GM23338 (cell line): ENCODE results near the gene XRCC4. TPM values are rescaled to one million over a fixed set of nuclear protein-coding genes. Genes with fewer than 3 reads are reported as not detected.

Source experiments
- ATAC-seq: fragments of 200-7000 bp; cut with Tn5 transposase; 3 replicates; pipeline ENCODE4 v1.9.1; 2020
- DNase-seq: peaks from one replicate; pipeline ENCODE4 v3.0.0-alpha.2; 2015; ENCODE audit warnings: low spot score
- H2AFZ ChIP-seq: fragments of 200-600 bp; sonication (generic); 2 replicates; pipeline ENCODE4 v1.8.0; 2016; ENCODE audit warnings: antibody characterized with exemption, mild to moderate bottlenecking, moderate library complexity
- H3F3A ChIP-seq: fragments of 200-600 bp; sonication (generic); replicated peaks from 2 replicates; pipeline ENCODE4 v1.8.0; 2017; ENCODE audit warnings: antibody characterized with exemption, mixed run types, low read depth
- H3K27ac ChIP-seq: fragments of 200-600 bp; sonication (generic); 2 replicates; pipeline ENCODE4 v1.6.1; 2016; ENCODE audit warnings: low read depth
- H3K27me3 ChIP-seq: fragments of 200-600 bp; sonication (generic); 2 replicates; pipeline ENCODE4 v1.8.0; 2016; ENCODE audit warnings: mild to moderate bottlenecking, mixed run types, moderate library complexity; ENCODE audit not compliant: insufficient read depth
- H3K36me3 ChIP-seq: fragments of 200-600 bp; sonication (generic); 2 replicates; pipeline ENCODE4 v1.8.0; 2016; ENCODE audit warnings: mild to moderate bottlenecking; ENCODE audit not compliant: insufficient read depth
- H3K4me1 ChIP-seq: fragments of 200-600 bp; sonication (generic); 2 replicates; pipeline ENCODE4 v1.8.0; 2016; ENCODE audit warnings: mild to moderate bottlenecking, moderate library complexity; ENCODE audit not compliant: insufficient read depth
- H3K4me2 ChIP-seq: fragments of 200-600 bp; sonication (generic); 2 replicates; pipeline ENCODE4 v1.7.1; 2017; ENCODE audit warnings: mixed run types
- H3K4me3 ChIP-seq: fragments of 200-600 bp; sonication (generic); 2 replicates; pipeline ENCODE4 v1.6.1; 2016; ENCODE audit warnings: mixed run types
- H3K79me2 ChIP-seq: fragments of 200-600 bp; sonication (generic); replicated peaks from 2 replicates; pipeline ENCODE4 v1.8.0; 2017; ENCODE audit warnings: mild to moderate bottlenecking; ENCODE audit not compliant: insufficient read depth
- H3K9me2 ChIP-seq: fragments of 200-600 bp; sonication (generic); 2 replicates; pipeline ENCODE4 v1.8.0; 2017; ENCODE audit not compliant: insufficient read depth
- H4K20me1 ChIP-seq: fragments of 200-600 bp; sonication (generic); replicated peaks from 2 replicates; pipeline ENCODE4 v1.8.0; 2017; ENCODE audit warnings: mild to moderate bottlenecking; ENCODE audit not compliant: insufficient read depth
- H3K27ac Mint-ChIP-seq: 2 replicates; pipeline ENCODE4 v1.8.0; 2020; ENCODE audit warnings: inconsistent platforms, mild to moderate bottlenecking, moderate library complexity, mixed read lengths
- H3K27me3 Mint-ChIP-seq: 3 replicates; pipeline ENCODE4 v1.8.0; 2022; ENCODE audit warnings: low read depth, mild to moderate bottlenecking, moderate library complexity, mixed read lengths, inconsistent platforms; ENCODE audit not compliant: insufficient read depth, poor library complexity
- H3K36me3 Mint-ChIP-seq: 3 replicates; pipeline ENCODE4 v1.8.0; 2021; ENCODE audit warnings: low read depth, mild to moderate bottlenecking, inconsistent platforms, moderate library complexity, mixed read lengths
- H3K4me1 Mint-ChIP-seq: 3 replicates; pipeline ENCODE4 v1.8.0; 2020; ENCODE audit warnings: mild to moderate bottlenecking, inconsistent platforms, mixed read lengths
- H3K4me3 Mint-ChIP-seq: 3 replicates; pipeline ENCODE4 v1.8.0; 2021; ENCODE audit warnings: moderate library complexity, mild to moderate bottlenecking, inconsistent platforms, mixed read lengths
- H3K9me3 Mint-ChIP-seq: 3 replicates; pipeline ENCODE4 v1.8.0; 2020; ENCODE audit warnings: moderate library complexity, mild to moderate bottlenecking, inconsistent platforms, mixed read lengths
- CREB1 ChIP-seq: fragments of 250-450 bp; sonication (Bioruptor Pico); IDR thresholded peaks from 2 replicates; pipeline ENCODE4 v1.5.0; 2020; ENCODE audit warnings: low read depth, mild to moderate bottlenecking, moderate library complexity
- ETS1 ChIP-seq: IDR thresholded peaks from 2 replicates; pipeline ENCODE4 v1.6.1; 2016; ENCODE audit warnings: antibody characterized with exemption
- JUNB ChIP-seq: IDR thresholded peaks from one replicate; pipeline ENCODE4 v1.6.1; 2016; ENCODE audit warnings: antibody characterized with exemption; ENCODE audit not compliant: unreplicated experiment
- NANOG ChIP-seq: IDR thresholded peaks from 2 replicates; pipeline ENCODE4 v1.6.1; 2016; ENCODE audit warnings: antibody characterized with exemption, borderline replicate concordance
- POLR2AphosphoS5 ChIP-seq: IDR thresholded peaks from 2 replicates; pipeline ENCODE4 v1.6.1; 2016; ENCODE audit warnings: antibody characterized with exemption, low read depth
- REST ChIP-seq: IDR thresholded peaks from one replicate; pipeline ENCODE4 v1.6.1; 2018; ENCODE audit warnings: antibody characterized with exemption; ENCODE audit not compliant: unreplicated experiment
- STAT1 ChIP-seq: IDR thresholded peaks from one replicate; pipeline ENCODE4 v1.6.1; 2016; ENCODE audit warnings: antibody characterized with exemption; ENCODE audit not compliant: unreplicated experiment
- ZNF114 ChIP-seq: fragments of 250-450 bp; sonication (Bioruptor Pico); IDR thresholded peaks from 2 replicates; pipeline ENCODE4 v1.5.0; 2020; ENCODE audit warnings: mild to moderate bottlenecking, moderate library complexity
- ZNF331 ChIP-seq: fragments of 250-450 bp; sonication (Bioruptor Pico); IDR thresholded peaks from 2 replicates; pipeline ENCODE4 v1.5.0; 2020; ENCODE audit warnings: low read depth, mild to moderate bottlenecking, moderate library complexity
- ZNF462 ChIP-seq: fragments of 250-450 bp; sonication (Bioruptor Pico); IDR thresholded peaks from 2 replicates; pipeline ENCODE4 v1.5.0; 2020; ENCODE audit warnings: mild to moderate bottlenecking, moderate library complexity
- polyA plus RNA-seq: library from polyadenylated mRNA; unstranded; fragments of >200 nt; fragmentation: Nextera tagmentation; extraction: Ambion mirVana; gene quantifications from 2 replicates; pipeline ENCODE4 v1.2.1, GENCODE V29; 2016
- total RNA-seq: library from RNA; depleted of rRNA; stranded (reverse); fragments of >200 nt; shearing (Covaris generic); gene quantifications from 2 replicates; pipeline ENCODE4 v1.2.3, GENCODE V29; 2014

The XRCC4 gene
- total and polyA plus RNA-seq, 2 experiments from 2014 or later, result 11.5 to 22.4 TPM

GRCh38 chr5:83255268-83255667 is 177.9 kb downstream of the XRCC4 start:
- Histone ChIP-seq H3K4me1 (peaks cover 3% of the 10 kb centered on the region; the same call in 1 of the 2 replicates), H3K27me3 (no peaks in the 10 kb centered on the region), H2AFZ (no peak overlapping the region), H3K4me3 (no peak overlapping the region), H3K36me3 (no peaks in the 10 kb centered on the region), H3F3A (no peaks in the 10 kb centered on the region), H3K27ac (no peak overlapping the region), H4K20me1 (no peaks in the 10 kb centered on the region), H3K79me2 (no peaks in the 10 kb centered on the region), H3K9me2 (no peaks in the 10 kb centered on the region), H3K4me2 (no peak overlapping the region)
- TF ChIP-seq CREB1, result no peak
- no peak for TF ChIP-seq STAT1
- TF ChIP-seq ZNF114 (CRISPR knock-in tag), result no peak
- no peak for TF ChIP-seq NANOG
- TF ChIP-seq POLR2AphosphoS5, result no peak
- TF ChIP-seq ZNF331 (CRISPR knock-in tag), result no peak
- no peak for TF ChIP-seq ETS1
- no peak for TF ChIP-seq REST
- no peak for TF ChIP-seq JUNB
- DNase-seq (no peak), ATAC-seq (no peak)
- Mint-ChIP-seq H3K9me3 (no peaks in the 10 kb centered on the region), H3K4me1 (peaks cover 8% of the 10 kb centered on the region), H3K27ac (no peak overlapping the region), H3K27me3 (no peaks in the 10 kb centered on the region), H3K4me3 (no peak overlapping the region), H3K36me3 (no peaks in the 10 kb centered on the region; the same call in 2 of the 3 replicates)

GRCh38 chr5:83256091-83256780 is 178.9 kb downstream of the XRCC4 start:
- H3K36me3 Mint-ChIP-seq, result no peaks in the 10 kb centered on the region; the same call in 2 of the 3 replicates
- no peak overlapping the region for H3K4me3 ChIP-seq
- no peak overlapping the region for H3K4me3 Mint-ChIP-seq
- H3K4me2 ChIP-seq, result no peak overlapping the region
- H3K4me1 ChIP-seq, result peaks cover 3% of the 10 kb centered on the region; the same call in 1 of the 2 replicates
- H2AFZ ChIP-seq, result no peak overlapping the region
- no peak overlapping the region for H3K27ac ChIP-seq
- H3K9me2 ChIP-seq, result no peaks in the 10 kb centered on the region
- no peak for TF ChIP-seq ZNF462 (CRISPR knock-in tag)
- no peak for TF ChIP-seq ZNF331 (CRISPR knock-in tag)
- TF ChIP-seq NANOG, result 0 out of 2 replicates have a peak, but pooled peaks have one; percentile 19
- H3F3A ChIP-seq, result no peaks in the 10 kb centered on the region
- no peak overlapping the region for H3K27ac Mint-ChIP-seq
- no peaks in the 10 kb centered on the region for H4K20me1 ChIP-seq
- no peak for DNase-seq
- H3K79me2 ChIP-seq, result no peaks in the 10 kb centered on the region
- peaks cover 8% of the 10 kb centered on the region for H3K4me1 Mint-ChIP-seq
- ATAC-seq, result no peak
- no peaks in the 10 kb centered on the region for H3K9me3 Mint-ChIP-seq
- no peaks in the 10 kb centered on the region for H3K27me3 ChIP-seq
- no peaks in the 10 kb centered on the region for H3K27me3 Mint-ChIP-seq
- no peaks in the 10 kb centered on the region for H3K36me3 ChIP-seq
